ENCODE measurements around the gene PACRG. TPM values are rescaled to one million over a fixed set of nuclear protein-coding genes. Genes with fewer than 3 reads are reported as not detected.

The PACRG gene
- polyA plus RNA-seq, 3 donors = not detected

GRCh38 chr6:163260111-163260895, 532.5 kb downstream of the PACRG start:
- Mint-ChIP-seq H3K4me3 (peak overlapping the region; percentile 77 to 88), H3K27me3 (ENCODE audit: low read depth in 3 of 3) (peaks cover 0 to 4% (median 3%) of the 10 kb centered on the region in 3 donors), H3K36me3 (no peaks in the 10 kb centered on the region), H3K27ac (peak overlapping the region in 3 of 7 donors; percentile 61 to 74 (median 63)), H3K9me3 (peaks cover 0 to 3% (median 0%) of the 10 kb centered on the region in 7 donors), H3K4me1 (peaks cover 14% of the 10 kb centered on the region)
- Histone ChIP-seq H3K27ac (ENCODE audit: low read depth in 1 of 2, low read length in 2 of 2) (no peak overlapping the region), H3K4me2 (replicated peaks; ENCODE audit: extremely low read depth, low read length, poor library complexity, severe bottlenecking) (peak overlapping the region; percentile 68), H3K4me3 (replicated peaks in 1 of 3; ENCODE audit: low read depth in 2 of 3, low read length in 3 of 3) (peak overlapping the region; percentile 6 to 63 (median 23)), H4K20me1 (ENCODE audit: insufficient read depth, low read length) (no peaks in the 10 kb centered on the region), H3K36me3 (replicated peaks in 1 of 2; ENCODE audit: control insufficient read depth in 1 of 2, insufficient read depth in 2 of 2, low read length in 2 of 2) (no peaks in the 10 kb centered on the region), H2AFZ (ENCODE audit: insufficient read depth, low read depth, low read length, poor library complexity, severe bottlenecking) (peak overlapping the region; percentile 77), H3K9me3 (replicated peaks in 1 of 2; ENCODE audit: control insufficient read depth in 1 of 2, insufficient read depth in 1 of 2, low read length in 2 of 2) (no peaks in the 10 kb centered on the region), H3K27me3 (ENCODE audit: control insufficient read depth in 2 of 2, insufficient read depth in 2 of 2, low read length in 2 of 2) (no peaks in the 10 kb centered on the region), H3K79me2 (ENCODE audit: insufficient read depth, low read length) (no peaks in the 10 kb centered on the region), H3K4me1 (ENCODE audit: control insufficient read depth in 1 of 2, insufficient read depth in 2 of 2, low read length in 2 of 2) (peaks cover 9 to 12% of the 10 kb centered on the region in 2 donors), H3K9ac (ENCODE audit: insufficient read depth, low read length, poor library complexity, severe bottlenecking) (peak overlapping the region; percentile 41)
- intact Hi-C loops (cut with micrococcal nuclease) = no loop called here
- TF ChIP-seq, protein P1, sequence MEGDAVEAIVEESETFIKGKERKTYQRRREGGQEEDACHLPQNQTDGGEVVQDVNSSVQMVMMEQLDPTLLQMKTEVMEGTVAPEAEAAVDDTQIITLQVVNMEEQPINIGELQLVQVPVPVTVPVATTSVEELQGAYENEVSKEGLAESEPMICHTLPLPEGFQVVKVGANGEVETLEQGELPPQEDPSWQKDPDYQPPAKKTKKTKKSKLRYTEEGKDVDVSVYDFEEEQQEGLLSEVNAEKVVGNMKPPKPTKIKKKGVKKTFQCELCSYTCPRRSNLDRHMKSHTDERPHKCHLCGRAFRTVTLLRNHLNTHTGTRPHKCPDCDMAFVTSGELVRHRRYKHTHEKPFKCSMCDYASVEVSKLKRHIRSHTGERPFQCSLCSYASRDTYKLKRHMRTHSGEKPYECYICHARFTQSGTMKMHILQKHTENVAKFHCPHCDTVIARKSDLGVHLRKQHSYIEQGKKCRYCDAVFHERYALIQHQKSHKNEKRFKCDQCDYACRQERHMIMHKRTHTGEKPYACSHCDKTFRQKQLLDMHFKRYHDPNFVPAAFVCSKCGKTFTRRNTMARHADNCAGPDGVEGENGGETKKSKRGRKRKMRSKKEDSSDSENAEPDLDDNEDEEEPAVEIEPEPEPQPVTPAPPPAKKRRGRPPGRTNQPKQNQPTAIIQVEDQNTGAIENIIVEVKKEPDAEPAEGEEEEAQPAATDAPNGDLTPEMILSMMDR (IDR thresholded peaks at IDR 0.05) = no peak
- WGBS (ENCODE audit: insufficient coverage) = 15% methylated on average over 13 of the region's 21 CpGs
- peak; percentile 3 to 16 (median 15) for DNase-seq

GRCh38 chr6:163260911-163261310, 533.1 kb downstream of the PACRG start:
- Histone ChIP-seq H4K20me1 (ENCODE audit: insufficient read depth, low read length) (no peaks in the 10 kb centered on the region), H3K36me3 (replicated peaks in 1 of 2; ENCODE audit: control insufficient read depth in 1 of 2, insufficient read depth in 2 of 2, low read length in 2 of 2) (no peaks in the 10 kb centered on the region), H3K79me2 (ENCODE audit: insufficient read depth, low read length) (no peaks in the 10 kb centered on the region), H3K4me2 (replicated peaks; ENCODE audit: extremely low read depth, low read length, poor library complexity, severe bottlenecking) (peak overlapping the region; percentile 68), H3K27me3 (ENCODE audit: control insufficient read depth in 2 of 2, insufficient read depth in 2 of 2, low read length in 2 of 2) (no peaks in the 10 kb centered on the region), H3K4me1 (ENCODE audit: control insufficient read depth in 1 of 2, insufficient read depth in 2 of 2, low read length in 2 of 2) (peaks cover 9 to 12% of the 10 kb centered on the region in 2 donors), H2AFZ (ENCODE audit: insufficient read depth, low read depth, low read length, poor library complexity, severe bottlenecking) (peak overlapping the region; percentile 77), H3K4me3 (replicated peaks in 1 of 3; ENCODE audit: low read depth in 2 of 3, low read length in 3 of 3) (peak overlapping the region in 1 of 3 experiments; percentile 63), H3K9me3 (replicated peaks in 1 of 2; ENCODE audit: control insufficient read depth in 1 of 2, insufficient read depth in 1 of 2, low read length in 2 of 2) (no peaks in the 10 kb centered on the region), H3K9ac (ENCODE audit: insufficient read depth, low read length, poor library complexity, severe bottlenecking) (peak overlapping the region; percentile 41), H3K27ac (ENCODE audit: low read depth in 1 of 2, low read length in 2 of 2) (no peak overlapping the region)
- no peak for DNase-seq
- Mint-ChIP-seq H3K36me3 (no peaks in the 10 kb centered on the region), H3K9me3 (peaks cover 0 to 3% (median 0%) of the 10 kb centered on the region in 7 donors), H3K4me3 (peak overlapping the region; percentile 77 to 88), H3K4me1 (peaks cover 14% of the 10 kb centered on the region), H3K27ac (no peak overlapping the region), H3K27me3 (ENCODE audit: low read depth in 3 of 3) (peaks cover 0 to 4% (median 3%) of the 10 kb centered on the region in 3 donors)
- TF ChIP-seq, protein P1 (IDR thresholded peaks at IDR 0.05) = no peak
- intact Hi-C loops (cut with micrococcal nuclease) = no loop called here
- WGBS (ENCODE audit: insufficient coverage) = 43% methylated on average over 7 of the region's 8 CpGs
